Stomach (tissue), 9 donors: ENCODE data around the gene SFI1. TPM values are rescaled to one million over a fixed set of nuclear protein-coding genes. Genes with fewer than 3 reads are reported as not detected.
A peak's percentile ranks its signal among the peaks of the same experiment; 100 is the strongest.

Experiments used
- DNase-seq, 2 donors: peaks; one replicate each; pipeline versions ENCODE4 v3.0.0 to v3.0.0-alpha.2; 2013 to 2019
- H3K27ac ChIP-seq, 5 donors: fragments of 200-600 bp in 4 of 5; sonication (generic) in 4 of 5; one replicate each; pipeline ENCODE4 v1.5.1; 2013 to 2019; ENCODE audit warnings: mild to moderate bottlenecking in 1 of 5, moderate library complexity in 1 of 5
- H3K27me3 ChIP-seq, 3 donors: fragments of 200-600 bp; sonication (generic); one replicate each; pipeline ENCODE4 v1.5.1; 2017 to 2019; ENCODE audit warnings: mixed run types in 1 of 3
- H3K36me3 ChIP-seq, 4 donors: fragments of 200-600 bp; sonication (generic); 1 replicate in 3 of 4; 2 replicates in 1 of 4; pipeline ENCODE4 v1.5.1; 2016 to 2019
- H3K4me1 ChIP-seq, 4 donors: fragments of 200-600 bp; sonication (generic); one replicate each; pipeline ENCODE4 v1.5.1; 2016 to 2019
- H3K4me3 ChIP-seq, 4 donors: fragments of 200-600 bp; sonication (generic) in 3 of 4; one replicate each; pipeline ENCODE4 v1.5.1; 2016 to 2019; ENCODE audit warnings: mild to moderate bottlenecking in 1 of 4
- H3K9me3 ChIP-seq, 4 donors: fragments of 200-600 bp; sonication (generic); one replicate each; pipeline ENCODE4 v1.5.1; 2016 to 2019
- EP300 ChIP-seq: sonication (generic); formaldehyde crosslinking; IDR thresholded peaks from one replicate; pipeline ENCODE4 v1.6.1; 2017; ENCODE audit warnings: antibody characterized with exemption
- POLR2A ChIP-seq, 4 donors: fragments of 450-650 bp; IDR thresholded peaks; one replicate each; pipeline ENCODE4 v1.6.1; 2016; ENCODE audit warnings: antibody characterized with exemption in 4 of 4, control low read depth in 2 of 4, mild to moderate bottlenecking in 1 of 4, moderate library complexity in 1 of 4
- POLR2AphosphoS5 ChIP-seq, 3 donors: sonication (generic); formaldehyde crosslinking; IDR thresholded peaks; one replicate each; pipeline ENCODE4 v1.6.1; 2016; ENCODE audit warnings: antibody characterized with exemption in 3 of 3
- WGBS, 5 donors: extraction: QIAGEN DNeasy Blood & Tissue Kit in 3 of 5; methylation state at CpG; one replicate each; pipeline versions ENCODE4 v1.1.5 to v1.1.7; 2013 to 2018; 5-methylcytosine and 5-hydroxymethylcytosine counted together
- intact Hi-C: fragments of 100-400 bp; cut with DNase I; formaldehyde crosslinking; loops from one replicate; pipeline ENCODE4 v1.15.1; 2023; ENCODE audit warnings: low total_unique reads
- polyA plus RNA-seq, 3 donors: library from polyadenylated mRNA; stranded (reverse); fragments of 200-250 nt; gene quantifications; one replicate each; pipeline ENCODE4 v1.2.3, GENCODE V29; 2013
- total RNA-seq, 5 donors: library from RNA; depleted of rRNA; stranded (reverse); fragments of >200 nt; gene quantifications; one replicate each; pipeline versions ENCODE4 v1.1.0 to v1.2.3, GENCODE V29; 2014 to 2016
- TF ChIP-seq, protein P1 (sequence below), 7 experiments: fragments of 450-650 bp in 4 of 7; fragments of 200-600 bp in 3 of 7; sonication (generic) in 3 of 7; IDR thresholded peaks; one replicate each; pipeline ENCODE4 v1.5.1; 2016 to 2019; ENCODE audit warnings: antibody characterized with exemption in 7 of 7, control low read depth in 2 of 7, mild to moderate bottlenecking in 1 of 7
- donor health status: healthy with polysubstance abuse.
- donor health status: Bipolar disorder and iron deficiency.
- donor health status: healthy.

SFI1 gene
- total and polyA plus RNA-seq, 8 donors = 11.3 to 194 (median 30.1) TPM

DNA sequence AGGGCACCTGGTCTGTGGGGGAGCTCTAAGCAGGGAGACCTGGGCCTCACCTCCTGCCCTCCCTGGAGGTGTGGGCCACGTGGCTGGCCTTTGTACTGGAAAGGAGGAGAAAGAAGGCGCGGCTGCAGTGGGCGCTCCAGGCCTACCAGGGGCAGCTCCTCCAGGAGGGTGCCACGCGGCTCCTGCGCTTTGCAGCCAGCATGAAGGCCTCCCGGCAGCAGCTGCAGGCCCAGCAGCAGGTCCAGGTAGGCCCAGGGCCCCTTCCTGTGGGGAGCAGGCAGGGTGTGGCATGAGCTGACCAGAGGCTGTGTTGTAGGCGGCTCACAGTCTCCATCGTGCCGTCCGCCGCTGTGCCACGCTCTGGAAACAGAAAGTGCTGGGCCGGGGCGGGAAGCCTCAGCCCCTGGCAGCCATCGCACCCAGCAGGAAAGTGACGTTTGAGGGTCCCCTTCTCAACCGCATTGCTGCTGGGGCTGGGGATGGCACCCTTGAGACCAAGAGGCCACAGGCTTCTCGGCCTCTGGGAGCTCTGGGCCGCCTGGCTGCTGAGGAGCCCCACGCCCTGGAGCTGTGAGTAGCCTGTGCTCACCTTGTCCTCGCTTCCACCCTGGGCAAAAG is 117.1 kb downstream of the SFI1 start:
- H3K4me3 ChIP-seq = no peak overlapping the region
- peaks cover 6 to 70% (median 46%) of the 10 kb centered on the region in 4 donors for H3K36me3 ChIP-seq
- WGBS, 5 donors = 59 to 76% (median 68%) methylated on average over 14 to 23 of the region's 23 CpGs
- H3K9me3 ChIP-seq = no peaks in the 10 kb centered on the region
- DNase-seq = peak in 1 of 2 donors; percentile 65
- intact Hi-C loops = no loop called here
- H3K4me1 ChIP-seq = peaks cover 5 to 36% (median 19%) of the 10 kb centered on the region in 4 donors
- no peaks in the 10 kb centered on the region for H3K27me3 ChIP-seq
- no peak overlapping the region for H3K27ac ChIP-seq
- no peak for TF ChIP-seq POLR2A (IDR thresholded peaks at IDR 0.05)
- TF ChIP-seq EP300 = no peak
- TF ChIP-seq, protein P1, sequence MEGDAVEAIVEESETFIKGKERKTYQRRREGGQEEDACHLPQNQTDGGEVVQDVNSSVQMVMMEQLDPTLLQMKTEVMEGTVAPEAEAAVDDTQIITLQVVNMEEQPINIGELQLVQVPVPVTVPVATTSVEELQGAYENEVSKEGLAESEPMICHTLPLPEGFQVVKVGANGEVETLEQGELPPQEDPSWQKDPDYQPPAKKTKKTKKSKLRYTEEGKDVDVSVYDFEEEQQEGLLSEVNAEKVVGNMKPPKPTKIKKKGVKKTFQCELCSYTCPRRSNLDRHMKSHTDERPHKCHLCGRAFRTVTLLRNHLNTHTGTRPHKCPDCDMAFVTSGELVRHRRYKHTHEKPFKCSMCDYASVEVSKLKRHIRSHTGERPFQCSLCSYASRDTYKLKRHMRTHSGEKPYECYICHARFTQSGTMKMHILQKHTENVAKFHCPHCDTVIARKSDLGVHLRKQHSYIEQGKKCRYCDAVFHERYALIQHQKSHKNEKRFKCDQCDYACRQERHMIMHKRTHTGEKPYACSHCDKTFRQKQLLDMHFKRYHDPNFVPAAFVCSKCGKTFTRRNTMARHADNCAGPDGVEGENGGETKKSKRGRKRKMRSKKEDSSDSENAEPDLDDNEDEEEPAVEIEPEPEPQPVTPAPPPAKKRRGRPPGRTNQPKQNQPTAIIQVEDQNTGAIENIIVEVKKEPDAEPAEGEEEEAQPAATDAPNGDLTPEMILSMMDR (IDR thresholded peaks at IDR 0.05) = no peak
- TF ChIP-seq POLR2AphosphoS5 (IDR thresholded peaks at IDR 0.05) = no peak

DNA sequence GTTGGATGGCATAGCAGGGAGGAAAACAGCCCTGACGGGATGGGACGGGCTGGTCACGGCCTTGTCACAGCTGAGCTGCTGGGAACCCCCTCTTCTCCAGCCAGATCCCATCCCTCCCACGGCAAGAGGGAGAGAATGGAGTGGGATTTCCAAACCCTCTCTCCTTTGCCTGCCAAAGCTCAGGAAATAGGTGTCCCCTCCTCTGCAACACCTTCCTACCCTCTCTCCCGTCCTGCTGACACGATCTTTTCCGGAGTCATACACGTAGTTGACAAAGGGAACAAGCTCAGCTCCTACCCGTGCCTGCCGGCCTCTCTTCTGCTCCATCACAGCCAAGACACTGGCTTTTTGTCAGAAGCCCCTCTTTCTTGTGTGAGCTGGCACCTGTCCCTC is 117.6 kb downstream of the SFI1 start:
- peaks cover 5 to 36% (median 19%) of the 10 kb centered on the region in 4 donors for H3K4me1 ChIP-seq
- 81 to 85% (median 84%) methylated on average over 10 of the region's 10 CpGs for whole genome bisulfite sequencing, 5 donors
- H3K9me3 ChIP-seq = no peaks in the 10 kb centered on the region
- peaks cover 10 to 71% (median 50%) of the 10 kb centered on the region in 4 donors for H3K36me3 ChIP-seq
- intact Hi-C loops = no loop called here
- no peak overlapping the region for H3K4me3 ChIP-seq
- no peak for DNase-seq
- TF ChIP-seq POLR2AphosphoS5 (IDR thresholded peaks at IDR 0.05) = no peak
- TF ChIP-seq, protein P1 (IDR thresholded peaks at IDR 0.05) = no peak
- TF ChIP-seq EP300 = no peak
- TF ChIP-seq POLR2A (IDR thresholded peaks at IDR 0.05) = no peak
- H3K27ac ChIP-seq = no peak overlapping the region
- H3K27me3 ChIP-seq = no peaks in the 10 kb centered on the region

DNA sequence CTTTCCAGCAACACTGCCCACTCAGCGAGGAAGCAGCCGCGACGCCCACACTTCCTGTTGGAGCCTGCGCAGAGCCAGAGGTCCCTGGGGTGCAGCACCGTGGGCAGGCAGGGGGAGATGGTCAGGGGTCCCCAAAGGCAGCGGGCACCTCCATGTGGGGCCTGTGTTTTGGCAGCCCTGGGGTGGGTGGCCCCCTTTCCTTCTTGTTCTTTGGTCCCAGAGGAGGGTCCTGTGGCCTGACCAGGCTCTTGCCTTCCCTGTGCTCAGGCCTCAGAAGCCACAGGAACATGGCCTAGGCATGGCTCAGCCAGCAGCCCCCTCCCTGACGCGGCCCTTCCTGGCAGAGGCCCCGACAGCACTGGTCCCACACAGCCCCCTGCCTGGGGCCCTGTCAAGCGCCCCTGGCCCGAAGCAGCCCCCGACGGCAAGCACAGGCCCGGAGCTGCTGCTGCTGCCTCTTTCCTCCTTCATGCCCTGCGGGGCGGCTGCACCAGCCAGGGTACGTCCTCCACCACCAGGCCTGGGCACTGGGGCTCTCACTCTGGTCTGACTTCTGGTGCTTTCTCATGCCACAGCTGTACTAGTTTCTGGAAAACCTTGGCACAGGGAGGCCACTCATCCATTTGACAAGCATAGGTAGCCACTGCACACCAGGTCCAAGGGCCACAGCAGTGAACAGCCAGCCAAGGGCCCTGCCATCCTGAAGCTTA is 118.6 kb downstream of the SFI1 start:
- Histone ChIP-seq H3K4me1 (peaks cover 5 to 34% (median 19%) of the 10 kb centered on the region in 4 donors), H3K27me3 (no peaks in the 10 kb centered on the region), H3K36me3 (peaks cover 21 to 71% (median 51%) of the 10 kb centered on the region in 4 donors), H3K4me3 (no peak overlapping the region), H3K27ac (no peak overlapping the region), H3K9me3 (no peaks in the 10 kb centered on the region)
- intact Hi-C loops = no loop called here
- 75 to 87% (median 86%) methylated on average over 6 to 18 of the region's 18 CpGs for WGBS, 5 donors
- DNase-seq = no peak
- no peak for TF ChIP-seq POLR2AphosphoS5 (IDR thresholded peaks at IDR 0.05)
- TF ChIP-seq, protein P1 (IDR thresholded peaks at IDR 0.05) = no peak
- TF ChIP-seq EP300 = no peak
- TF ChIP-seq POLR2A (IDR thresholded peaks at IDR 0.05) = no peak

DNA sequence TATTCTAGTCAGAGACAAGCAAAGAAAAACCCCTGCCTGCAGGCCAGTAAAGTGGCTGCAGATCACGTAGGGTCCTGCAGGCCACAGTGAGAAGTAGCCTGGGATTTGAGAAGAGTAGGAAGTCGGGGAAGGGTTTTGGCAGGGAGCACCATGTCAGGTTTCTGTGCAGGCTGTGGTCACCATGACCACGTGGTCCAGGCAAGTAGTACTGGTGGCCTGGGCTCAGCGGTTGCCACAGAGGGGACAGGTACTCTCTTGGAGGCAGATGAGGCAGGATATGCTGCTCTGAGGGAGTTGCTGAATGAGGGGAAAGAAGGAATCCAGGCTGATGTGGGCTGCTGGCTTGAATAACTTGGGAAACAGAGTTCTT is 119.1 kb downstream of the SFI1 start:
- H3K27me3 ChIP-seq = no peaks in the 10 kb centered on the region
- H3K36me3 ChIP-seq = peaks cover 26 to 72% (median 55%) of the 10 kb centered on the region in 4 donors
- WGBS, 5 donors = 61 to 80% (median 72%) methylated on average over 4 of the region's 4 CpGs
- H3K4me1 ChIP-seq = peaks cover 5 to 29% (median 19%) of the 10 kb centered on the region in 4 donors
- no peak overlapping the region for H3K4me3 ChIP-seq
- DNase-seq = no peak
- H3K27ac ChIP-seq = no peak overlapping the region
- TF ChIP-seq, protein P1 (IDR thresholded peaks at IDR 0.05) = no peak
- TF ChIP-seq POLR2A (IDR thresholded peaks at IDR 0.05) (no peak), EP300 (no peak), POLR2AphosphoS5 (IDR thresholded peaks at IDR 0.05) (no peak)
- no peaks in the 10 kb centered on the region for H3K9me3 ChIP-seq
- intact Hi-C loops = no loop called here
